Fibroblast of villous mesenchyme (primary cell): ENCODE results near the gene COBL. TPM values are rescaled to one million over a fixed set of nuclear protein-coding genes. Genes with fewer than 3 reads are reported as not detected.
A peak's percentile ranks its signal among the peaks of the same experiment; 100 is the strongest.
"Not testable (repeated sequence)": the region's sequence is repeated elsewhere in the genome, so short reads cannot be mapped to it uniquely, and the experiment has no call there.

Experiments used
- DNase-seq: peaks from one replicate; pipeline ENCODE4 v3.0.0-alpha.2; 2010; ENCODE audit warnings: low read depth
- H3K4me3 ChIP-seq: 2 replicates; pipeline ENCODE4 v1.5.1; 2011; ENCODE audit warnings: low read depth, mild to moderate bottlenecking, low read length
- total RNA-seq: library from RNA; depleted of rRNA; stranded (reverse); fragments of >200 nt; gene quantifications from 2 replicates; pipeline ENCODE4 v1.2.3, GENCODE V29; 2012
- TF ChIP-seq, protein P1 (sequence below): IDR thresholded peaks from 2 replicates; pipeline ENCODE4 v1.5.1; 2012; ENCODE audit warnings: low read depth, mild to moderate bottlenecking, low read length; ENCODE audit not compliant: insufficient read depth

COBL gene
- total RNA-seq, 1 donor = not detected

DNA sequence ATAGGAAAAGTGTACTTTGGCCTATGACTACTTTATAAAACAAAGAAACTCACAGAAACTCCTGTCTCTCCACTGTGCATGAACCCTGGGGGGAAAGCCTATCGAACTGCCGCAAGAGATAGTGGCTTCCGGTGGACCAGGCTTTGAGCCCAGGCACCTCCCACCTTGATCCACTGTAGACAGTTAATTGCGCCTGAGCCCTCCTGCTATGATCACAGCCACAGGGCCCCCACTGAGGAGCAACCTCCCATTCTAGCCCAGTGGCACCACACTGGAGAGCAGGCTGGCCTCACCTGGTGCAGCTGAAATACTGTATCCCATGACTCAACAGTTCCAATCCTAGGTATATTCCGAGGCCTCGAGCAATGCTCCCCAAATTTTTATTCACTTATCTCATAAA, 98.8 kb downstream of the COBL start:
- no peak overlapping the region for H3K4me3 ChIP-seq
- DNase-seq = no peak
- TF ChIP-seq, protein P1, sequence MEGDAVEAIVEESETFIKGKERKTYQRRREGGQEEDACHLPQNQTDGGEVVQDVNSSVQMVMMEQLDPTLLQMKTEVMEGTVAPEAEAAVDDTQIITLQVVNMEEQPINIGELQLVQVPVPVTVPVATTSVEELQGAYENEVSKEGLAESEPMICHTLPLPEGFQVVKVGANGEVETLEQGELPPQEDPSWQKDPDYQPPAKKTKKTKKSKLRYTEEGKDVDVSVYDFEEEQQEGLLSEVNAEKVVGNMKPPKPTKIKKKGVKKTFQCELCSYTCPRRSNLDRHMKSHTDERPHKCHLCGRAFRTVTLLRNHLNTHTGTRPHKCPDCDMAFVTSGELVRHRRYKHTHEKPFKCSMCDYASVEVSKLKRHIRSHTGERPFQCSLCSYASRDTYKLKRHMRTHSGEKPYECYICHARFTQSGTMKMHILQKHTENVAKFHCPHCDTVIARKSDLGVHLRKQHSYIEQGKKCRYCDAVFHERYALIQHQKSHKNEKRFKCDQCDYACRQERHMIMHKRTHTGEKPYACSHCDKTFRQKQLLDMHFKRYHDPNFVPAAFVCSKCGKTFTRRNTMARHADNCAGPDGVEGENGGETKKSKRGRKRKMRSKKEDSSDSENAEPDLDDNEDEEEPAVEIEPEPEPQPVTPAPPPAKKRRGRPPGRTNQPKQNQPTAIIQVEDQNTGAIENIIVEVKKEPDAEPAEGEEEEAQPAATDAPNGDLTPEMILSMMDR = no peak

DNA sequence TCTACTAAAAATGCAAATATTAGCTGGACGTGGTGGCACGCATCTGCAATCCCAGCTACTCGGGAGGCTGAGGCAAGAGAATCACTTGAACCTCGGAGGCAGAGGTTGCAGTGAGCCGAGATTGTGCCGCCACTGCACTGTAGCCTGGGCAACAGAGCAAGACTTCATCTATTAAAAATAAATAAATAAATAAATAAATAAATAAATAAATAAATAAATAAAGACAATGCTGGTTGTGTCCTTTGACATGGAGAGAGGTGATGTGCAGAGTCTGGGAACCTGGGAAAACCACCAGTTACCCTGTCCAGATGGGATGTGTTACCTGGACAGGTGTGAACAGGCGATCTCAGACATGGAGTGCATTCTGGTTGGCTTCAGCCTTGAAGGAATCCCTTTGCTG, 102.5 kb downstream of the COBL start:
- H3K4me3 ChIP-seq = no peak overlapping the region
- no peak for DNase-seq
- TF ChIP-seq, protein P1 = no peak

DNA sequence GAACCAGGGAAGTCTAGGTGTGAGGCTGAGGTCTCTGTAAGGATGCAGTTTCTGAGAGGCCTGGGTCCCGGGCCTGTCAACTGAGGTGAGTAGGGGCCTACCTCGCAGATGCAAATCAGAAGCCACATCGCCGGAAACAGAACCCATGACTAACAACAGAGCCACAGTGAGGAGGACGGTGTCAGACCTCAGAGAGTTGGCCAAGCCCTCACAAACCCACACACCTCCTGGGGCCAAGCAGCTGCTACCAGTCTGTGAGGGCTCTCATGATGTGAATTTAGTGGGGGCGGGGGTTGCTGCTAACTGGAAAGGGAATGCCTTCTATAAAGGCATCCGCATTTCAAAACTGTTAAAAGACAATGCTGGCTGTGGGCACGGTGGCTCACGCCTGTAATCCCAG, 103.0 kb downstream of the COBL start:
- TF ChIP-seq, protein P1 = no peak
- no peak overlapping the region for H3K4me3 ChIP-seq
- DNase-seq = no peak

DNA sequence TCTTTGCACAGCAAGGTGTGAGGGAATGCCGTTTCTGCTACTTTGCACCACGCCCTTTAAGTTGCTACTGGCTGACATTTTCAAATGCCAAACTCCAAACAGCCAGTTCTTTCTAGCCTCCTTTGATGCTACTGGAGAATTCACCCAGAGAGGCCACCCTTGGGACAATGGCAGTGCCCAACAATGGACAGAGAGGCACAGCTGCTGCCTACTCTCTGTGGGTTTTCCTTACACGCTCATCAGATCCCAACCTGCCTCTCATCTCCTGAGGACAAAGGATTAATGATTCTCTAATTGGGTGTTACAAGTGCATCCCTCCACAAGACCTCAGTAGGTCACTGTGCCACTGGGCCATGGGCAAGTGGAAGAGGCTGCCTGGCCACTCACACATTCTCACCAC, 105.8 kb downstream of the COBL start:
- TF ChIP-seq, protein P1 = no peak
- H3K4me3 ChIP-seq = no peak overlapping the region
- no peak for DNase-seq

DNA sequence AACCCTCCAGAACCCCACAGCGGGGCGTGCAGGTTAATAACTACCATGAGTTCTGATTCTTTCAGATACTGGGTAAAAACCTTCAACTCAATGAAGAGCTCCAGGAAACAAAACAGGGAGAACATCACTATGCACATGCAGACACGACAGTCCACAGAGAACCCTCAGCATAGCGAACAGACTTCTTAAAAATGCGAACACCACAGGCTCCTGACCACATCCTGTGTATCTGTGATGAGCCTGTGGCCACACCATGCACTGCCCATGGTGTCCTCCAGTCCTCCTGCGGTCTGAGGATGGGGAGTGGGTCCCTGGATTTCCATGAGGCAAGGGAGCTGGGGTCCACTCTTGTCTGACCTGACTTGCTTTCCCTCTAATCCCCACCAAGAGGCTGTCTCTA, 107.2 kb downstream of the COBL start:
- no peak overlapping the region for H3K4me3 ChIP-seq
- no peak for DNase-seq
- TF ChIP-seq, protein P1 = no peak

DNA sequence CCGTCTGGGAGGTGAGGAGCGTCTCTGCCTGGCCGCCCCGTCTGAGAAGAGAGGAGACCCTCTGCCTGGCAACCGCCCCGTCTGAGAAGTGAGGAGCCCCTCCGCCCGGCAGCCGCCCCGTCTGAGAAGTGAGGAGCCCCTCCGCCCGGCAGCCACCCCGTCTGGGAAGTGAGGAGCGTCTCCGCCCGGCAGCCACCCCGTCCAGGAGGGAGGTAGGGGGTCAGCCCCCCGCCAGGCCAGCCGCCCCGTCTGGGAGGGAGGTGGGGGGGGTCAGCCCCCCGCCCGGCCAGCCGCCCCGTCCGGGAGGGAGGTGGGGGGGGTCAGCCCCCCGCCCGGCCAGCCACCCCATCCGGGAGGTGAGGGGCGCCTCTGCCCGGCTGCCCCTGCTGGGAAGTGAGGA, 108.5 kb downstream of the COBL start:
- not testable (repeated sequence) for H3K4me3 ChIP-seq, DNase-seq

DNA sequence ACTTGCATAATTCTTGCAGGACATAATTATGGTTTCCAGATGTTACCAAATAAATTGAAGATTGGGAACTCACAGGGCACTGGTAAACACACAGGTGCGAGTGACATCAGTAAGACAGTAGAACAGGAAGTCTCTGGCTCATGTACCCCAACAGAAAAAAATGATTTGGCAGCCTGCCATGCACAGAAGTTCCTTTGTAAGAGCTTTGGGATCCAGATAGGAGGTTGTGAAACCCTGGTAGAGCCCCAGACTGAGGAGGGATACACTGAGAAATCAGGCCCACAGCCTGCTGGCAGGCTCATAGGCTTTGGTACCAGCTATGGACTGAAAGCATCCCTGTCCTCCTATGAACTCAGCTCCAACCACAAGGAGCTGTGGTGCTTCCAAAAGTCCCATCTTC, 118.0 kb downstream of the COBL start:
- H3K4me3 ChIP-seq = no peak overlapping the region
- TF ChIP-seq, protein P1 = no peak
- DNase-seq = peak; percentile 2
